ENCODE data around the gene CLMP. TPM values are rescaled to one million over a fixed set of nuclear protein-coding genes. Genes with fewer than 3 reads are reported as not detected.
"Not testable (repeated sequence)": the region's sequence is repeated elsewhere in the genome, so short reads cannot be mapped to it uniquely, and the experiment has no call there.

Gene CLMP
- total RNA-seq, 1 donor from 2014 or later, result 34.7 TPM

DNA sequence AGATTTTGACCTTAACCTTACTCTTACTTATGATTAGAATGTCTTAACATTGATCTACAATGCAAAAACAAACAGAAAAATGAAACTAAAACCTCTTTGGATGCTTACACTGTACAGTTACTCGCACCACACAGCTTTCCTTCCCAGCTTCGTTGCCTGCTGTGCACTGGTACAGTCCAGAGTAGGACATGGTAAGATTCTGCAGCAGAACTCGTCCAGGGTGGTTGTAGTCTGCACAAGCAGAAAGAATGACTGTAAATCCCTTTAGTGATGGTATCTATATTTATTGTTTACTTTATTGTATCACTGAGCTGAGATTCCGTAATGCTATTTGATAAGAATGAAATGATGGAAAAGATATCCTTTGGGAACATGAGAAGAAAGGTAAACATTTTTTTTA, 112.1 kb downstream of the CLMP start:
- no peak for DNase-seq

GRCh38 chr11:123080015-123080414, 115.0 kb downstream of the CLMP start:
- DNase-seq, result no peak

DNA sequence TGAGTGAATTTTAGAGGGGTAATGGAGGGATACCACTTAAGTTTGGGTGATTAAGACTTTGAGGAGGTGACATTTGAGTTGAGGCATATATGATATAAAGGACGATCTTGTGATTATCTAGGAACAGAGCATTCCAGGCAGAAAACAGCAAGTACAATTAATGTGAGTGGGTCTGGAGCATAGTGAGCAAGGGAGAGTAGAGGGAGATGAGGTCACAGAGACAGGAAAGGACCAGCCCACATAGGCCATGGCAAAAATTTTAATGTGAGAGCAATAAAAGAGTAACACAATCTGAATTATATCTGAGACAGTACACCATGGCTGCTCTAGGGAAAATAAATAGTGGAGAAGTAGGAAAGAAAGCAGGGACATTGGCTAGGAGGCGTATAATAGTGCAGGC, 118.6 kb downstream of the CLMP start:
- DNase-seq, result no peak

- no peak for DNase-seq
Observed at GRCh38 chr11:123073343-123074057, 121.5 kb downstream of the CLMP start.

- no peak for DNase-seq
Observed at GRCh38 chr11:123072762-123073161, 122.3 kb downstream of the CLMP start.

- DNase-seq, result no peak
Observed at GRCh38 chr11:123072332-123072761, 122.7 kb downstream of the CLMP start.

- no peak for DNase-seq
Observed at GRCh38 chr11:123069908-123070821, 124.9 kb downstream of the CLMP start.

GRCh38 chr11:123065621-123066020, 129.4 kb downstream of the CLMP start:
- DNase-seq, result no peak

- DNase-seq, result no peak
Observed at GRCh38 chr11:123063826-123064657, 131.0 kb downstream of the CLMP start.

DNA sequence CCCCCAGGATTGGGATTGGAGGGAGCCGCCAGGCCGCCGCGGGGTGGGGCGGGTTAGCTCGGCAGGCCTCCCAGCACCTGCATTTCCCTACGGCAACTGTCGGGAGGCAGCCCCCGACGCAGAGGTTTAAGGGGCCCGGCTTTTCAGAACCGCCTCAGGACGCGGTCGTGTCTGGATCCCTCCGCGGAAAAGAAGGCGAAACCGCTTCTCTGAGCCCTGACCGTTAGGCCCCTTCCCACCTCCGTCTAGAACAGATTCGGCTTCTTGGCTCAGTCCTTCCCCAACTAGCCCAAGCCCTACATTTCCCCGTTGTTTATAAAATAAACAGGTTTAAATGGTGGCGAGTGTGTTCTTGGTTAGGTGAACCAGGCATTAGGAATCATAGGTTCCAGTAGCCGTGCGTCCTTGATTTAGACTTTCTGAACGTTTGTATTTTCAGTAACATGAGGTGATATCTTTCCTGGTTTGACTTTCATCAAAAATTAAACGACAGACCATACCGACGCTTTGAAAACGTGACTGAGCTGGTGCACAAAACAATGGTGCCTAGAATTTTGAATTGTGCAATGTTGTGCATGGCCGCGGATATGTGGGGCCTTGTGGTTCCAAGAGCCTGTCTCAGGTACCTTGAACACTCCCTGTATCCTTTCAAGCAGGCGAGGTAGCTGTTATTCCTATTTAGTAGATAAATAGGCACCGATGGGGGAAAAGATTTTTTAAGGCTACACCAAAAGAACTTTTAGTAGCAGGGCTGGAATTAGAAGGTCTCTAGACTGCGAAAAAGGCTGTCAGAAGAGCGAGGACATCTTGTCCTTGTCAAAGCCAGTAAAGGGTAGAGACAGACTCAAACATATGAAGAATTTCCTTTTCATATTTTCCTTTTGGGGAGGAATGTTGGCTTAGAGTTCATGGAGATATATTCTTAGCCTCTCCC, 131.9 kb downstream of the CLMP start:
- DNase-seq, result peak; percentile 75

DNA sequence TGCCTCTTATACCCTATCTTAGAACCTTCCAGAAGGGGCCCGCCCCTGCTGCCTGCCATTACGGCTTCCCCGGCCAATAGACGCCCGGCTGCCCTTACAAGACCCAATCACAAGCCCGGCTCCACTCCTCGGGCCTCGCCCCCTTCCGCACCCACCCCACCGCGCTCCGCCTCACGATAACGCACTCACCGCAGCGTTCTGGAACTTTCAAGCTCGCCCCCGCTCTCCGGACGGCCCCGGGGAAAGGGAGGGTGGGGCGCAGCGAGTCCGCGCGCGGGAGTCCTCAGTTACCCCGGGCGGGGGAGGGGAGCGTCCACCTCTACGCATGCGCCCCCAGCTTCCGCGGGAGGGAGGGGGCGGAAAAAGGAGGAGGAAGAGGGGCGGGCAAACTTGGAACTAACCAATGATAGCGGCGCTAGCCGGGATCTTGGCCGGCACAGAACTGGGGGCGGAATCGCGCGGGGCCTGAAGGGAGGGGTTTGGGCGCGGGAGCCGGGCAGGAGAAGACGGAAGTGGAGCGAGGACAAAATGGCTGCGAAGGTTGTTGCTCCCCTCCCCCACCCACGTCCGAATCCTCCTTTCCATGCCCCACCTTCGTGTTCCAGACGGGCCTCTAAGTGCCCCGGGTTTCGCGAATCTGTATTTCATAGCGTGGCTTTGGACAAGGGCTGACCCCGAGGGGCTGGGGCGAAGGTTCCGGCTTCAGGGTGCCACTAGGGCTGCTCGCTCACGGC, 132.7 kb downstream of the CLMP start:
- DNase-seq, result peak; percentile 99

DNA sequence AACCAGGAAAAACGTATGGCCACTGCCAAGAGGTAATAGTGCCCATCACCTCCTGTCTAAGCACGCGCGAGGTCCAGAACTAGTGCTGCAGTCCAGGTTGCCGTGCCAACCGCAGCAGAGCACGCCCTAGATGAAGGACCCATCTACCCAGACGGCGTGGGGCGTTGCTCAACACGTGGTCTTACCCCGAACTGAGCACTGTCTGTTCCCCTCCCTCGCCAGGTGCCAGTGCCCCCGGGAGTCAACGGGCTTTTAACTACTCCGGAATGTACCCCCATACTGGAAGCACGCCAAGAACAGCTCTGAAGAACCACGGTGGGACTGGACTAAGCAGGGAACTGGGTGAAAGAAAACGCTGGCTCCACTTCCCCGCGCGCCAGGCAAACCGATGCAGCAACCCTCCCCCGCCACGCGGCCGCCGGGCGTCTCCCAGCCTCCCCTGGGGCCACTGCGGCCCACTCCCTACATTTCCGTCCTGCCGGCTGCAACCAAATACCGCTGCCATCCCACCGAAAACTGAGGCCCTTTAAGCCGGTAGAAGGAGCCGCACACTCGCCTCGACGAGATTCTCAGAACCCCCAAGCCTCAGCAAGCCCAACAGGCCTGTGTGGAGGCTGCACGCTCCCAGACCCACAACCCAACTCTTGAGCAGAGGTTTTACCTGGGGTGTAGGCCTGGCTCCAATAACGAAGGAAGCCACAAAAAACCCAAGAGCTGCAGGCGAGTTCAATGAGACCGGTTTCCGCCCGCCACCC, 133.5 kb downstream of the CLMP start, which contains the start of gene HSPA8:
HSPA8 (minus strand) TSS at position 734 of the 755 bp plus-strand sequence. CDS start 812 bp downstream, outside the sequence.
- peak; percentile 82 for DNase-seq

GRCh38 chr11:123060277-123061000, 134.6 kb downstream of the CLMP start:
- DNase-seq, result no peak

DNA sequence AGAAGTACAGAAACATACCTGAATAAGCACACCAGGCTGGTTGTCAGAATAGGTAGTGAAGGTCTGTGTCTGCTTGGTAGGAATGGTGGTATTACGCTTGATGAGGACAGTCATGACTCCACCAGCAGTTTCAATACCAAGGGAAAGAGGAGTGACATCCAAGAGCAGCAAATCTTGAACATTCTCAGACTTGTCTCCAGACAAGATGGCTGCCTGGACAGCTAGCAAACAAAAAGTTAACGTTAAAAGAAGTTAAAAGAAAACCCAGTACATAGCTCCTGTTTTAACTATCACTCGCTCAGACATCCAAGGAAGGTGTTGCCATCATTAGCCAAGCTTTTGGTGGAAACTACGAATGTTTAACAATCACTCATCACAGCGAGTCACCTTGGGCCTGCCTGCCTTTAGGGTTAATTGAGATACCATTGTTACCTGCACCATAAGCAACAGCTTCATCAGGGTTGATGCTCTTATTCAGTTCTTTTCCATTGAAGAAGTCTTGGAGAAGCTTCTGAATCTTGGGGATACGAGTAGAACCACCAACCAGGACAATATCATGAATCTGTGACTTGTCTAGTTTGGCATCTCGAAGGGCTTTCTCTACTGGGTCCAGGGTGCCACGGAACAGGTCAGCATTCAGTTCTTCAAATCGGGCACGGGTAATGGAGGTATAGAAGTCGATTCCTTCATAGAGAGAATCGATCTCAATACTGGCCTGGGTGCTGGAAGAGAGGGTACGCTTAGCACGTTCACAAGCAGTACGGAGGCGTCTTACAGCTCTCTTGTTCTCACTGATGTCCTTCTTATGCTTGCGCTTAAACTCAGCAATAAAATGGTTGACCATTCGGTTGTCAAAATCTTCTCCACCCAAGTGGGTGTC, 135.8 kb downstream of the CLMP start:
- DNase-seq, result not testable (repeated sequence)

DNA sequence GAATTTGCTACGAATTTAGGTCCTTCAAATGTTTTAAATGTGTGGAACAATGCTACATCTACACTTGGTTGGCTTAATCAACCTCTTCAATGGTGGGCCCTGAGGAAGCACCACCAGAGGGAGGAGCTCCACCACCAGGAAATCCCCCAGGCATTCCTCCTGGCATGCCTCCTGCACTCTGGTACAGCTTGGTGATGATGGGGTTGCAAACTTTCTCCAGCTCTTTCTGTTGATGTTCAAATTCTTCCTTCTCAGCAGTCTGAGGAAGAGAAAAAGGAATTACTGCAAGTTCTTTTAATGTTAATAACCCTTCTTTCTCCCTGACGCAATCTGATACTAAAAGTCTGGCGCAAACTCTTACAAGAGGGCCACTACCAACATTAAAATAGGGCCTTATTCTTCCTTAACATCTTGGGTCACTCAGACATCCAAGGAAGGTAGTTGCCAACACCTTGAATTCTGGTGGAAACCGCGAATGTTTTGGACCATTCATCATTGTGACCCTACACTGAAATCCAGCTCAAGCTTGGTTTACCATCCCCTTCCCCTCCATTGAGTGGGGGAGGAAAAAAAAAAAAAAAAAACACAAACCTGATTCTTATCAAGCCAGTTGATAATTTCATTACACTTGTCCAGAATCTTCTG, 137.3 kb downstream of the CLMP start:
- DNase-seq, result no peak

DNA sequence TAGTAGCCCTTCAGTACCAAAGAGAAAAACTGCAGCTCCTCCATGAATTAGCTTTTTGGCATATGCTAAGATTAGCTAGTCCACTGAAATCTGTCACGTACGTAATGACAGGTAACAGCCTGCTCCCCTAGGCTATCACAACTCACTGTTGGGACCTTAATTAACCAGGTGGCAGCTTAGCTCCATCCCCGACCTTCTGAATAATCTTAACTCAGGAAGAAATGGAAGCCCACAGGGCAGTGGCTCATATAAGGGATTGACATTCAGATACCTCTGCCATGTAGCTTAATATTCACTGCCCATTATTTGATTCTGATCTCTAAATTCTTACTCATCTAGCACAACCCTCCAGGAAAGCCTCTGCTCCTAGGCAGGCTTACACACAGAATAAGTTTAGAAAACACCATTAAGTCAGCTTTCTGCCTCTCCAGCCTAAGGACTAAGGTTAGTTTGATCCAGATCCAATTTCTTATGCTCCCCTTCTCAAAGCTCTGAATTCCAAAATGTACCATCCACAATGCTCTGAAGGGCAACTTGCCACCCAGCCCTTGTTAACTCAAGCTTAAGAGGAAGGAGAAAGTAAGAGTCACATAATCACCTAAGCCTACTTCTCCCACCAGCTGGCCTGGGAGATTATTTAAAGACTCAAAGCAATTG, 138.1 kb downstream of the CLMP start:
- DNase-seq, result no peak

All from tongue (tissue), 2 donors.